Neural cell (in vitro differentiated cells): Measurements from ENCODE around the gene GRM5.

Source experiments
- CTCF ChIP-seq: fragments of 450-650 bp; IDR thresholded peaks from 2 replicates; pipeline ENCODE4 v1.5.1; 2014; ENCODE audit warnings: antibody characterized with exemption, mild to moderate bottlenecking, moderate library complexity; ENCODE audit not compliant: poor library complexity, severe bottlenecking
- EP300 ChIP-seq: fragments of 450-650 bp; conservative IDR thresholded peaks from 2 replicates; pipeline ENCODE4 v1.6.1; 2014; ENCODE audit warnings: antibody characterized with exemption, mild to moderate bottlenecking, moderate library complexity; ENCODE audit not compliant: poor library complexity, severe bottlenecking
- EZH2 ChIP-seq: fragments of 200-600, 300-800 bp; shearing (Covaris generic), sonication (generic); IDR thresholded peaks from 2 replicates; pipeline ENCODE4 v1.6.1; 2014; ENCODE audit warnings: antibody characterized with exemption, low read length, borderline replicate concordance, mild to moderate bottlenecking; ENCODE audit not compliant: insufficient read depth, poor library complexity, severe bottlenecking
- MXI1 ChIP-seq: fragments of 450-650 bp; conservative IDR thresholded peaks from 2 replicates; pipeline ENCODE4 v1.6.1; 2014; ENCODE audit warnings: antibody characterized with exemption, mild to moderate bottlenecking; ENCODE audit not compliant: poor library complexity, severe bottlenecking
- POLR2AphosphoS5 ChIP-seq: IDR thresholded peaks from 2 replicates; pipeline ENCODE4 v1.6.1; 2012
- REST ChIP-seq: IDR thresholded peaks from 2 replicates; pipeline ENCODE4 v1.6.1; 2012; ENCODE audit warnings: borderline replicate concordance

GRCh38 chr11:88626216-88626615, 439.6 kb downstream of the GRM5 start:
- no peak for TF ChIP-seq CTCF
- TF ChIP-seq REST: no peak
- TF ChIP-seq MXI1: no peak
- TF ChIP-seq EZH2: no peak
- TF ChIP-seq POLR2AphosphoS5: no peak
- TF ChIP-seq EP300: no peak
